Midbrain (tissue), 1 donor: Measurements from ENCODE around the gene MSI2.

ENCODE experiments used
- DNase-seq: peaks from one replicate; lab custom pipeline; 2025; lab: John Stamatoyannopoulos, UW

MSI2 gene

DNA sequence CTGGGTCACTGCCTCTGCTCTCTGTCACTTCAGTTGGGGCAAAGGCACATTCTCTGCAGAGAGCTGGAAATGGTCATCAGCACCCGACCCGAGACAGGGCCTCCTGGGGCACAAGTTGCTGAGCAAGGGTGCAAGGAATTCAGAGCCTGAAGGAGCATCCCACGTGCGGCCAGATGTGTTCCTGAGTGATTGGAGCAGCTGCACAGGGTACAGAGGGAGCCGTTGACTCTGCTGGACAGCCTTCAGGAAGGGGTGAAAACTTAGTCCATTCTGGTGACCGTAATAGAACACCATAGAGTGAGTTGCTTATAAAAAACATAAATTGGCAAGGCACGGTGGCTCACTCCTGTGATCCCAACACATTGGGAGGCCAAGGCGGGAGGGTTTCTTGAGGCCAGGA, 382.0 kb downstream of the MSI2 start:
- DNase-seq = no peak

DNA sequence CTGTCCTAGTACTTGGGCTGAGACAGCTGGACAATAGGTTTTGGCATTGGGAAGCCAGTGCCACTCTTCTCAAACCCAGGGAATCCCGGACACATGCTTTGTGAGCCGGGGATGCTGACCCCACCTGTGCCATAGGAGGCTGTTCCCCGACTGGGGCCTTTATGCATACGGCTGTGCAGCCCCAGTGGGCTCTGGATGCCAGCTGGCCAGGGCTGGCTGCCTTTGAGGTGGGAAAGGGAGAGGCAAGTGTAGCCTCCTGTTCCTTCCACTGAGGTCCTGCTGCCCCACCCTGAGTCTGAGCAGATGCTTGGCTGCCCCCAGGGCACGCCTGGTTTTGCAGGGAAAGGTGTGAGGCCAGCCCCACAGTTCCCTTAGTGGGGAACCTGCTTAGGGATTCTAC, 383.1 kb downstream of the MSI2 start:
- DNase-seq = no peak

DNA sequence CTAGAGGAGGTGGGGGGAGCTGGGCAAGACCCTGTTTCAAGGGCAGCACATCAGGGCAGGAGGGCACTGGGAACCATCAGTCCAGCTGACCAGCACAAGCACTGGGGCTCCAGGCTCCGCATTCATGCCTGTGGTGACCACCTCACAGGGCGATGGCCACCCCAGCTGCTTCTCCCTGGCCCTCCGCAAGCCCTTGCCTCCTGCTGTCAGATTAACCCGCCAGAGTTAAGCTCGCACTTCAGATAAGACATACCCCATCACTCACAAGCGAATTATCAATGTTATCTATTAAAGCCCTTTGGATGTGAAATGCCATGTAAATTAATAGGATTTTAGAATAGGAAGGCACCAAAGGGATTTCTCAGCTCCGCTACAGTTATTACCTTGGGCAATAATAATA, 383.8 kb downstream of the MSI2 start:
- no peak for DNase-seq

DNA sequence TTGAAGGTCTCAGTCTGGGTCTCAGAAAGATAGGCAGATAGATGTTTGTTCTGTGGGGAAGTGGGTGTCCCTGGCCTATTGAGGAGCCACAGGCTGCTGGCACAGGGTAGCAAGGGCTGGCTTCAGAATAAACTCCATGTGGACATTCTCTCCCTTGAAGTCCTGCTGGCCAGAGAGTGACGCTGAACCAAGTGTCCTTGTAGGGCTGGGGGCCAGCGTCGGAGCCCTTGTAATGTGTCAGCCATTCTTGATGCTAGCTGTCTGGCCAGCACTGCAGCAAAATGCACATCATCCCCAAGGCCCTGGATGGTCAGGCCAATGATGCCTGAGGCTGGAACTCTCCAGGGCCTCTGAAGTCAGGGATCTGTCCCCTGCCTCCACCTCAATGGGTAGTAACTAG, 385.4 kb downstream of the MSI2 start:
- no peak for DNase-seq

DNA sequence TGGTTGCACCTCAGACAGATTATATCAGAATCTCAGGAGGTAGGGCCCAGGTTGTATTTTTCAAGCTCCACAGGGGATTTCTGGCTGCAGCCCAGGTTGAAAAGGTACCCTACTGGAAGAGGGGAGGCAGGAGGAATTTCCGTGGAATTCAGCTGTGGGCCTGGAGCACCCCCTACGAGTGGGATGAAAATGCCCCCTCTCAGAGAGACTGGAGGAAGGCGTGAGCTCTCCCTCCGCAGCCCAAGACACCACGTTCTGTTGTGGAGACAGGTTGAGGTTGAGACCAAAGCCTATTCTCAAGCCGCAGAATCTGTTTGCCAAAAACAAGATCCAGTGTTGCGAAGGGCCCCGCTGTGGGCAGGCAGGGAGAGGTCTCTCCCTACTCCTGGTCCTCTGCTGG, 386.7 kb downstream of the MSI2 start:
- DNase-seq = no peak

DNA sequence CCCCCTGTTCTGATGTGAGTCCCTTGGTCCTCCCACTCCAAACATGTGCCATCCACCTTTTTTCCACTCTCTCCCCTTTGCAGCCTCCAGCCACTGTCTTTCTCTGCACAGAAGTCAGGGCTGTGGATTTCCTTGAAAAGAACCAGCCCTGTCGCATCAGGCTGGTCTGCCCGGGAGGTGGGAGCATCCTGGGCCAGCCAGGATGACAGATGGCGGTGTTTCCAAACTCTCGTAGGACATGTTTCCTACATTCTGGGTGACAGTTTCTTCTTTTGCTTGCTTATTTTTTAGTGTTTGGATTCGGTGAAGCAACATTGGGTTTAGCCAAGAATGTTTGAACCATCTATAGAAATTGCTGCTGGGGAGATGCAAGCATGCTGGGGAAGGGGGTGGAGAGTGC, 388.0 kb downstream of the MSI2 start:
- DNase-seq = no peak

DNA sequence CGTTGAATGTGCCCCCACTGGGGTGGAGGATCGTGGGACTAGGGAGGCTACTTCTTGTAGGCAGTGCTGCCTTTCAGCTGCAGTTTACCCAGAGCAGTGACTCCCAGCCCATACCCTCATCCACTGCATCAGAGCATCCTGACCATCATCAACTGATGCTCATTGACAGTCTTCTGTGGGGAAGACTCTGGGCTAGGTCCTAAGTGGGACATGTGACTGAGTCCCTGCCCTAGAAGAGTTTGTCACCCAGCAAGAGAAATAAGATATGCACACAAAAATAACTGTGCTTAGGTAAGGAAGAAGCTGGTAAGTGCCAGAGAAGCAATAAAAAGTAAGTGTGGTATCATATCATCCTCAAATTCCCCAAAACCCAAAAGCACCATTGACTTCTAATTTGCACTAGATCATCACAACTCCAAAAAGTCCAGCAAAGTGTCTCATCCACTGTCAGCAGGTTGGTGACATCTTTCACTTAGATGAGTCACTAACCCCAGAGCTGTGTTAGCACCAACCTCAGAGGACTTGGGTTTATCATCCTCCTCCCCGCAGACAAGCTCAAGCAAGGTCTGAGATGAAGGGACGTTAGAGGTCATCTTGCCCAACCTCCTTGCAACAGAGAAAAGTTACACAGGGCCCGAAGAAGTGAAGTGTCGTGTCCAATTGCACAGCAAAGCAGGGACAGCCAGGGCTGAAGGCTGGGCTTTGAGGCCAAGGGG, 389.8 kb downstream of the MSI2 start:
- DNase-seq = no peak

DNA sequence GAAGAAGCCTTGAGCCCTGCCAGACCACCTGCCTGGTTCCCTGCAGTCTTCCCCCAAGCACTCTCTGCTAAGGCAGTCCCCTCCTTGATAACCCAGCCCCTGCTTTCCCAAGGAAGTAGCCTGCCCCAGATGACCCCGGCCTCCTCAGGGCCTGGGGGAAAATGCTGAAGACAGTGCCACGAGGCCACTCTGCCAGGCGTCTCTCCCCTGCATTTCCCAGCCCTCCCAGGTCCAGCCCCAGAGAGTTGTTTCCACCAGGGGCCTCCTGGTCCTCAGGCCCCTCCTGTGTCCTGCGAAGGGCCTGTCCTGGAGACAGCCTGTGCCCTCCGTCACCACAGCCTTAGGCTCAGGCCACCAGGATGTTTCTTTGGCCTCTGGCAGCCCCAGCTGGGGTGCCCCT, 392.4 kb downstream of the MSI2 start:
- DNase-seq = no peak

DNA sequence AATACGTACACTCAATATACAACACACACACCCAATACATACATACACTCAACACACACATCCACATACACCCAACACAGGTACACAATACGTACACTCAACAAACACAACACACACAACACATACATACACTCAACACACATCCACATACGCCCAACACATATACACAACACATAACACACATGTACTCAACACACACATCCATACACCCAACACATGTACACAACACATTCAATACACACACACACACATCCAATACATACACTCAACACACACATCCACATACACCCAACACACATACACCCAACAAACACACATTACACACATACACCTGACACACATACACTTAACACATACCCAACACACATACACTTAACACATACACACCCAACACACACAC, 392.9 kb downstream of the MSI2 start:
- DNase-seq = no peak

DNA sequence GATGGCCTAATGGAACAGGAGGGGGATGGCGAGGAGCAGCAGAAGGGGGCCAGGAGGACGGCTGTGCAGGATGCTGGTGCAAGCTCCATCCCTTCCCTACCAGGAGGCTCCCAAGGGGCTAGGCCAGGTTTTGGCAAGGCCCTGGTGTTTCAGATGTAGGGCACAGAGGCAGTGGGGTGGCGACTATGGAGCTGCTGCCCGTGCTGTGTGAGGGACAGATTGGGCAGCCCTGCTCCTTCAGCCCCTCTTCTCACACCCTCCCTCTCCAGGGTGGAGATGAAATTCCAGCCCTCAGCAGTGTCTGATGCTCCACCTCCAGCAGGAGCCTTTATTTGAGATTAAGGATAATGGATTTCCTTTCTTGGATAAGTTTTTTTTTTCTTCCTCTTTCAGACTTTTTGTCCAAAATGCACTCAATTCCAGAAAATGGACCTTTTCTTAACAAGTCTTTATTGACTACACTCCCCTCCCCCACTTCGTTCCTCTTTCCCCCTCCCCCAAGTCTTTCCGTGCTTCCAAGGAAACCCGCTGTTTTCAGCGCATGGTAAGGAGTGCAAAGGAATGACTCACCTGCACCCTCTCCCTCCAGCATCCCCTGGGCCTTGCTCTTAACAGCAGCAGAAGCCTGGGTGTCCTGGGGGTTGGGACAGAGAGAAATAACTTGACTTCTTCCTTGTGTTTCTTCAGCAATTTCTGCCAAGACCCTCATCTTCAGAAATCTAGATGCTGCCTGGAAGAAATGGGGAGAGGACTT, 393.6 kb downstream of the MSI2 start:
- DNase-seq = no peak

DNA sequence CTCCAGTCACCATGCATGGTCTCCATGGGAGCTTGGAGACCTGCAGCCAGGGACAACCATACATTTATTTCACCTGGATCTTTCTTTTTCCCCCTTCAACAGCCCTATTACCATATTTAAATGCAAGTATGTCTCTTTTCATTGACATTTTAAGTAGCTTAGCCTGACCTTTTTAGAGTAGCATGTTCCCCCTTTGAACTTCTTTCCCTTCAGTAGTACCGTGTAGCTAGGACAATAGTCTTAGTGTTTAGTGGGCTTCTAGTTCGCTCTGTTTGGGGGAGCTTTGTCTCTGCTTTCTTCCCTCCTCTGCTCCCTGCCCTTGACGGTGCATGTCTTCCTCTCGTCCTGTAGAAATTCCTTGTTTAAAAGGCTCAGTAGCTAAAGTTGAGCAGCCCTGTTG, 394.2 kb downstream of the MSI2 start:
- DNase-seq = no peak

DNA sequence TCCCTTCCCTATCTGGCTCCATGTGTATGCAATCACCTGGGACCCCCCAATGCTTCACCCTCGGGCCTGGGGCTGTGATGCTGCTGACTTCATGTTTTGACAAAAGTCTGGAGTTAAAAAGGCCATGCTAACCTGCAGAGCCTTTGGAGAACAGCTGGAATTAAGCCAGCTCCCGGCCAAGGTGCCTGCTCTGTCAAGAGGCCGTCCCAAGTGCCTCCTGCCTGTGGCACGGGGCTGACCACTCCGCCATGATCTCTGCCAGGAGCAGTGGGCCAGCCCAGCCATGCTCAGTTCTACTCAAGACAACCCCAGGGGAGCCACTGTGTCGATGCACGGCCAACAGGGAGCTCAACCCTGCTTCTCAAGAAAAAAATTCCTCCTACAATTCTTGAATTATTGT, 395.1 kb downstream of the MSI2 start:
- no peak for DNase-seq

DNA sequence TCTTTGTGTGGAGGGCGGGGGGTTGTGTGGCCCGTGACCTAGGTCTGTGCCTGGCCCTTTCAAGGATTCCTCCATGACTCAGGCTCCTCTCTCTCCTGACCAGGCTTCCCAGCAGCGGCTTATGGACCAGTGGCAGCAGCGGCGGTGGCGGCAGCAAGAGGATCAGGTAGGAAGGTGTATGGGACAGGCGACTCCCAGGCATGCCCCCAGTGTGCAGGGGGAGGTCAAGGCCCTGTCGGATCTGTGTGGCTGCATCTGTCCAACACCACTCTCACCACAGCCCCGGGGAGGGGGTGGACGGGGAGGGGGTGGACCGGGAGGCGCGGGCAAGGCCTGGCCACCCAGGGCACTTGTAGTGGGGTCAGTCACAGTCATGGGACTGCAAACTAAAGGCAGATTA, 395.7 kb downstream of the MSI2 start:
- DNase-seq = no peak

DNA sequence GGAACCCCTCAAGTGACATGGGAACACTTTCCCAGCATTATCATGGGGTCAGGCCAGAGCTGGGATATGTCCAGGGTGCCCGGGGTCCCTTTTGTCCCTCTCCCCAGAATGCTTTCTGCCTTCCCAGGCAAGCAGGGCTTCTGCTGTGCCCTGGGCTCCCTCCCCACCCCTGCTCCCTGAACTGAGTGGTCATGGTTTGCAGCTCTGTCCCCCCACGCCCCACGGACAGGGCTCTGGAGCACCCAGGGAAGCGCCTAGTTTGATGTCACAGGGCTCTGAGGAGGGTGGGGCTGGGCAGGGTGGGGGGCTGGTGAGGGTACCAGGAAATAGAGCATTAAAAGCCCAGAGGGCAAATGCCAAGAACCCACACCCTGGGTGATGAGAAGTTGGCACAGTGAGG, 396.5 kb downstream of the MSI2 start:
- DNase-seq = no peak

DNA sequence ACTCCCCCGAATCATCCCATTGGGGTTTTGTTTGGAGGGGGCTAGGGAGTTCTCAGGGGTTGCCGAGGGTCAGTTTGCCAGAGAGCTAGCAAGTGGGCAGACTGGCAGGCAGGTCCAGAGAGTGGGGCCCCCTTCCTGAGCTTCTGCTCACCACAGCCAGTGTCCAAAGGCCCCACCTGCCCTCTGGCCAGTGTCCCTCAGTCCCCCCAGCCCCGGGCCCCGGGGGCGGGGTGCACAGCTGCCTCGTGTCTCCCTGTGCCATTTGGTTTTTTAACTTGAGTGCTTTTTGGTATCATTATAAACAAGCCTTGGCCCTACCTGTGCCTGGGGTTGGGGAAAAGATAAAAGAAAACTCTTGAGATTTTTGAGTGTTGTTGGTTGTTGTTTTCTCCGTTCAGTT, 397.0 kb downstream of the MSI2 start:
- DNase-seq = no peak

DNA sequence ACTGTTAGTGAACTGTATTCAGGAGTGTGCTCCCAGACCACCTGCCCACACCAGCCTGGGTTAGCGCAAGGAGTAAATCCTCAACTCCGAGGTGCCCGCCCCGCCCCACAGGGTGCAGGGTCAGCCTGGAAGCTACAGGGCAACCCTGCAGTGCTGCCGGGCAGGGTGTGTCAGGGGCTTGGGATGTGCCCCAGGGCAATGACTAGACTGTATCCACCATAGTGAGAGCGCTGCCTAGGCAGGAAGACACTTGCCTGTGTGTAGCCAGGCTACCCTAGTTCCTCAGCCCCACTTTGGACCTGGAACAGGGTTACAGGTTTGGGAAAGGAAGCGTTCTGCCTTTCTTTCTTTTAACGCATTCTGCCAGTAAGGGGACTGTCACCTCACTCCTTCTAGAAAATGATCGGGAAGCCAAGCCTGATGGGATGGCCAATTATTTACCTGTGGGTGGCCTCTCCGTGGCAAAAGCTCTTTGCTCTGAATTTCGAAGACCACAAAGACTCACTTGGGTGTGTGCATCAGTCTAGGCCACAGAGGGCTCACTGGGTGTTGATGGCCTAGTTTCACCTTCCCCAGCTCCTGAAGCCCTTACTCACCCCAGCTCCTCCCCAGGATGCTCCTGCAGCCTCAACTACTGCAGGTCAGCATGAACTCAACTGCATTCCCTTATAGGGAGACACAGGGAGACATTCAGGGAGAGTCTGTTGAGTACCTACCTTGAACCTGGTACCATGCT, 397.9 kb downstream of the MSI2 start:
- DNase-seq = no peak

DNA sequence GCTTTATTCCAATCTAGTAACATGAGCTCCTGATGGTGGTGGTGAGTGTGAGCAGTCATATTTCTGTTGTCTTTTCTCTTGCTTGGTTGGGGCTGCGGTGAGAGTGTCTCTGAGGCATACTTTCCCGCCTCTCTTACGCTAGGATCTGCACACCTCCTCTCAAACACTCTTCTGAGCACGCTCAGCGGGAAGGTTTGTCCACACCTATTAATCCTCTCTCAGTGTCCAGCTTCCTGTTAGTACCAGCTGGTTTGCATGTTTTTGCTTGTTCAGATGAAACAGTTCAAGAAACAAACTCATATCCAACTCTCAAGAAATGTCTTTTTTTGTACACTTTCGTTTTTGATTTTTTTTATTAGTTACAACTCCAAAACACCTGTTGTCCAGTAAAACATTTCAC, 399.2 kb downstream of the MSI2 start:
- DNase-seq = no peak

DNA sequence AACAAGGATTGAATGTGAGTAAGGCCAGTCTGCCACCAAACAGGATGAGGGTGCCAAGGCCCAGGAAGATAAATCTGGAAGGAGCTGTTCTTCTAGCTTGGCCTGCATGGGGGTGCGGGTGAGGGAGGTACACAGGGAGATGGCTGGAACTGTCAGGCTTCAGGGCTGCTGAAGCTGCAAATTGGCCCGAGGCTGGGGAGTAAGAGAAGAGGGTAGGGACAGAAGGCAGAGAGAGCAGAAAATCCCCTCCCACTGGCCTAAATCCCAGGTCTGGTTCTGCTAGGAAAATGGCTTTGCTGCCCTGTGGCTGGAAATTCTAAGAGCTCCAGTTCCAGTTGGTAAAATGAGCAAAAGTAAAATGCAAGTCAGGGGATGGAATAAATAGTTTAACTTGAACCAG, 400.9 kb downstream of the MSI2 start:
- peak; percentile 35 for DNase-seq

DNA sequence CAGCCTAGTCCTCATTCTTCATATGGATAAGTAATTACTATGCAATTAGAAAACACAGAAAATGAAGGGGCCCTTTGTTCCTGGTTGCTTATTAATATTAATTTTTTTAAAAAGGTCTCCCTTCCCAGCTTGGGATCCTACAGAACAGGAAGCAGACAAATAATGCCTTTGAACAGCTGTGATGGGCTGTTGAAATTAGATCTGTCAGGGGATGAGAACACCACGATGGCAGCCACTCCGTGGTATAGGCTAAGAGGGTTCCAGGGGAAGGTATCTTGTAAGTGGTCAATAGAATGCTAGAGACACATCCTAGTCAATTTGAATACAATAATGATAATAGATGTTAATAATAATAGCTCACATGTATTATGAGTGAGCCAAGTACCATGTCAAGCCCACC, 405.7 kb downstream of the MSI2 start:
- DNase-seq = no peak

DNA sequence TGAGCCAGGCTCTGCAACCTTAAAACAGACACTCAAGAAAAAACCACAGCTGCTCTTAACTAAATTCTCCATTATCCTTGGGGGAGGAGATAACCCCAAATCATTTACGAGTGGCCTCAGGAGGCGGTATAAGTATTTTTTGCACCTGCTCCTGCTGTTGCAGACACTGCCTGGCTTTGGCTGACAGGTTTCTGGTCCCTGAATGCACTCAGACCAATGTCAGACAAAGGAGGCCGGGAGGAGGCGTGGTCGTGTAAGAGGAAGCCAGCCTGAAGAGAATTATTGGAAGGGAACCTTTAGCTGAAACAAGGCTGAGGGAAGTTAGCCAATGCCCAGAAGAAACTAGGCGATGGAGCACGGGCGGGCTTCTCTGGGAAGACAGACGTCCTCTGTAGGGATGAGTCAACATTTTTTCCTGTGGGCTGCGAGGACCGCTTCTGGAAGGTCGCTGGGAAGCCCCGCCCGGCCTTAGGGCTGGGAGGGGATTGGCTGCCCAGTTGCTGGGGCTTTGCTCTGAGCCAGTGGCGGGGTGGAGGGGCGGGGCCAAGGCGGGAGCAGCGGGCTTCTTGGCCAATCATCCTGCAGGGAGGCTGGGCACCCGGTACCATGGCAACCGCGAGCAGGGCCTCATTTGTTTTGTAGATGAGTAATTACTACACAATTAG, 406.5 kb downstream of the MSI2 start:
- DNase-seq = peak; percentile 99

DNA sequence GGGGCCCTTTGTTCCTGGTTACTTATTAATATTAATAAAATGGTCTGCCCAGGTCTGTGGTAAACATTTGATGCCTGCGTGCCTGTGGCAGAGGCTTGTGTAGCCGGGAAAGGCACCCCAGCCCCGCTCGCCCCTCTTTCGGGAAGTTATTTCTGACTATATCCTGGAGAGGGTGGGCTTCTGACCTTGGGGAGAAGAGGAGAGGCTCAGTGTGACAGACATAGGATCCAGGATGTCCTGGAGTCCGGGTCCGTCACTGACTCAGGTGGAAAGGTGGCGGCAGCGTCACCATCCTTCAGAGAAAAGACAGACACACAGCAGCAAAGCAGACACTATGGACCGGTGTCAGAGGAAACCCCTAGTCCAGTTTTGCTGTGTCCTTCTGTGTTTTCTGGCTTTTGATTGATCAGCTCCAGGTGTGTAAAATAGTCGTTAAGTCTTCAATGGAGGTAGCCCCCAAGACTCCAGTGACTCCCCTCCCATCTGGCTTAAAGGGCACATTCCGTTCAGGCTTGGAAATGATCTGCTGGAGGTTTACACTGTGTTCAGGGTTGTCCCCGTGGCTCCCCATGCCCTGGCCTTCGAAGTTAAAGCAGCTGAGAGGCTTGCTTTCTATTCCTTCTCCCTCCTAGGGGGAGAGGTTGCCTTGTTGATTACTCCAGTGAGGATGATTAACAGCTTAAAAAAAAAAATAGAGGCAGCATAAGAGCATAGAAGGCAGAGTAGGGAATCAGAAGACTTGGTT, 407.2 kb downstream of the MSI2 start:
- DNase-seq = peak; percentile 38

DNA sequence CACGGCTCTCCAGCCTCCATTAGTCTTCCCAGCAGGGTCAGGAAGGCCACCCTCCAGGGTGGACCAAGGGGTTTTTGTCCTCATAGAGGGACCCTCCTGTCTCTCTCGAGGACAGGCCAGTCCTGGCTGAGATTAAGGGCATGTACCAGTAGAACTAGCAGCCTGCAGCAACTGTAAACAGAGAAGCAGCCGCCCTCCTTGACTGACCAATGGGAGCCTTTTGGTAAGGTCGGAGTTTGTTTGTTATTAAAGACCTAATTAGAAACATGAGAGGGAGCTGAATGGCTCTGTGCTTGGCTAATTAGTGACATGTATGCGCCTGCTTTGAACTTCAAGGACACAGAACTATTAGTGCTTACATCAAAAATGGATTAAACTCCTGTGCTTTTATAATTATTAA, 408.8 kb downstream of the MSI2 start:
- peak; percentile 44 for DNase-seq
